ENCODE measurements around the gene FCHSD2. TPM values are rescaled to one million over a fixed set of nuclear protein-coding genes. Genes with fewer than 3 reads are reported as not detected.
A peak's percentile ranks its signal among the peaks of the same experiment; 100 is the strongest.
"Not testable (repeated sequence)": the region's sequence is repeated elsewhere in the genome, so short reads cannot be mapped to it uniquely, and the experiment has no call there.

FCHSD2 gene
- total RNA-seq, 2 experiments from 2014 or later, result 52.8 to 57.2 TPM

- ChIA-PET CTCF (no interaction called here), POLR2A (no interaction called here)
- Mint-ChIP-seq H3K4me3 (no peak overlapping the region), H3K4me1 (peaks cover 7% of the 10 kb centered on the region), H3K36me3 (ENCODE audit: low read depth) (peaks cover 23% of the 10 kb centered on the region), H3K9me3 (no peaks in the 10 kb centered on the region), H3K27me3 (no peaks in the 10 kb centered on the region), H3K27ac (peak overlapping the region; percentile 15)
- no peak for DNase-seq
Measured at GRCh38 chr11:73095613-73096012, 46.5 kb downstream of the FCHSD2 start.

- no peaks in the 10 kb centered on the region for H3K27me3 Mint-ChIP-seq
- H3K4me3 Mint-ChIP-seq, result no peak overlapping the region
- peaks cover 6% of the 10 kb centered on the region for H3K4me1 Mint-ChIP-seq
- no peak for DNase-seq
- POLR2A ChIA-PET, result no interaction called here
- no peak overlapping the region for H3K27ac Mint-ChIP-seq
- H3K9me3 Mint-ChIP-seq, result no peaks in the 10 kb centered on the region
- CTCF ChIA-PET, result interaction anchor here (0.7 to 1.6 kb wide), 2 partner anchors 20 to 43 kb away, joined by 3 to 4 read pairs; no protein-coding TSS in a partner anchor
- peaks cover 12% of the 10 kb centered on the region for H3K36me3 Mint-ChIP-seq (ENCODE audit: low read depth)
Measured at GRCh38 chr11:73091521-73092305, 50.4 kb downstream of the FCHSD2 start.

- H3K36me3 Mint-ChIP-seq (ENCODE audit: low read depth), result peaks cover 24% of the 10 kb centered on the region
- POLR2A ChIA-PET, result no interaction called here
Measured at GRCh38 chr11:73087730-73088129, 54.4 kb downstream of the FCHSD2 start.

GRCh38 chr11:73085189-73085875 is 56.8 kb downstream of the FCHSD2 start:
- H3K36me3 Mint-ChIP-seq (ENCODE audit: low read depth), result peaks cover 28% of the 10 kb centered on the region
- POLR2A ChIA-PET, result no interaction called here

More at GRCh38 chr11:73087730-73088129, 54.4 kb downstream of the FCHSD2 start:
- Mint-ChIP-seq H3K4me3 (no peak overlapping the region), H3K27ac (no peak overlapping the region), H3K9me3 (no peaks in the 10 kb centered on the region), H3K4me1 (peaks cover 9% of the 10 kb centered on the region), H3K27me3 (no peaks in the 10 kb centered on the region)
- CTCF ChIA-PET, result interaction anchor here (0.7 to 1.2 kb wide), 3 partner anchors 11 to 1129 kb away, joined by 3 read pairs; partner anchors contain the start of gene FCHSD2
- no peak for DNase-seq

GRCh38 chr11:73078631-73079030 is 63.5 kb downstream of the FCHSD2 start:
- peaks cover 48% of the 10 kb centered on the region for H3K36me3 Mint-ChIP-seq (ENCODE audit: low read depth)
- H3K27ac Mint-ChIP-seq, result no peak overlapping the region
- H3K4me1 Mint-ChIP-seq, result peaks cover 19% of the 10 kb centered on the region
- CTCF ChIA-PET, result no interaction called here
- POLR2A ChIA-PET, result no interaction called here
- peaks cover 2% of the 10 kb centered on the region for H3K9me3 Mint-ChIP-seq
- H3K4me3 Mint-ChIP-seq, result no peak overlapping the region
- DNase-seq, result no peak
- H3K27me3 Mint-ChIP-seq, result no peaks in the 10 kb centered on the region

More at GRCh38 chr11:73085189-73085875, 56.8 kb downstream of the FCHSD2 start:
- H3K4me3 Mint-ChIP-seq, result no peak overlapping the region
- CTCF ChIA-PET, result no interaction called here
- H3K27me3 Mint-ChIP-seq, result no peaks in the 10 kb centered on the region
- H3K4me1 Mint-ChIP-seq, result peaks cover 9% of the 10 kb centered on the region
- no peak overlapping the region for H3K27ac Mint-ChIP-seq
- DNase-seq, result no peak
- H3K9me3 Mint-ChIP-seq, result no peaks in the 10 kb centered on the region

- Mint-ChIP-seq H3K27me3 (no peaks in the 10 kb centered on the region), H3K4me1 (peaks cover 29% of the 10 kb centered on the region), H3K9me3 (peaks cover 2% of the 10 kb centered on the region), H3K4me3 (no peak overlapping the region), H3K36me3 (ENCODE audit: low read depth) (peaks cover 40% of the 10 kb centered on the region), H3K27ac (no peak overlapping the region)
- ChIA-PET POLR2A (no interaction called here), CTCF (interaction anchor here (0.6 to 1.0 kb wide), 2 partner anchors 20 to 103 kb away, joined by 3 read pairs; no protein-coding TSS in a partner anchor)
- DNase-seq, result no peak
Measured at GRCh38 chr11:73077454-73077853, 64.7 kb downstream of the FCHSD2 start.

- POLR2A ChIA-PET, result no interaction called here
- CTCF ChIA-PET, result no interaction called here
- Mint-ChIP-seq H3K27ac (no peak overlapping the region), H3K36me3 (ENCODE audit: low read depth) (peaks cover 32% of the 10 kb centered on the region), H3K27me3 (no peaks in the 10 kb centered on the region), H3K9me3 (peaks cover 2% of the 10 kb centered on the region), H3K4me1 (peaks cover 27% of the 10 kb centered on the region), H3K4me3 (no peak overlapping the region)
- DNase-seq, result no peak
Measured at GRCh38 chr11:73074319-73074718, 67.8 kb downstream of the FCHSD2 start.

GRCh38 chr11:73072935-73073481 is 69.1 kb downstream of the FCHSD2 start:
- Mint-ChIP-seq H3K27me3 (no peaks in the 10 kb centered on the region), H3K9me3 (no peaks in the 10 kb centered on the region), H3K27ac (peak overlapping the region; percentile 20), H3K4me3 (peak overlapping the region; percentile 7), H3K36me3 (ENCODE audit: low read depth) (peaks cover 23% of the 10 kb centered on the region), H3K4me1 (peaks cover 26% of the 10 kb centered on the region)
- DNase-seq, result peak; percentile 9
- CTCF ChIA-PET, result no interaction called here
- POLR2A ChIA-PET, result no interaction called here

GRCh38 chr11:73070653-73071052 is 71.5 kb downstream of the FCHSD2 start:
- Mint-ChIP-seq H3K4me1 (peaks cover 26% of the 10 kb centered on the region), H3K27ac (no peak overlapping the region), H3K4me3 (no peak overlapping the region), H3K27me3 (no peaks in the 10 kb centered on the region), H3K36me3 (ENCODE audit: low read depth) (peaks cover 16% of the 10 kb centered on the region), H3K9me3 (no peaks in the 10 kb centered on the region)
- CTCF ChIA-PET, result no interaction called here
- POLR2A ChIA-PET, result no interaction called here
- no peak for DNase-seq

- H3K27me3 Mint-ChIP-seq, H3K4me1 Mint-ChIP-seq, H3K27ac Mint-ChIP-seq, H3K4me3 Mint-ChIP-seq, H3K9me3 Mint-ChIP-seq, POLR2A ChIA-PET, DNase-seq: not testable (repeated sequence)
- CTCF ChIA-PET, result interaction anchor here (2.1 kb wide), 1 partner anchor 64 kb away, joined by 5 read pairs; no protein-coding TSS in a partner anchor
- H3K36me3 Mint-ChIP-seq (ENCODE audit: low read depth), result peaks cover 29% of the 10 kb centered on the region
Measured at GRCh38 chr11:73061857-73062424, 80.2 kb downstream of the FCHSD2 start.

- DNase-seq, H3K9me3 Mint-ChIP-seq, H3K27me3 Mint-ChIP-seq, H3K4me1 Mint-ChIP-seq, H3K4me3 Mint-ChIP-seq, POLR2A ChIA-PET, H3K27ac Mint-ChIP-seq: not testable (repeated sequence)
- peaks cover 26% of the 10 kb centered on the region for H3K36me3 Mint-ChIP-seq (ENCODE audit: low read depth)
- CTCF ChIA-PET, result interaction anchor here (2.1 kb wide), 1 partner anchor 64 kb away, joined by 5 read pairs; no protein-coding TSS in a partner anchor
Measured at GRCh38 chr11:73061434-73061833, 80.7 kb downstream of the FCHSD2 start.

- DNase-seq, result no peak
- Mint-ChIP-seq H3K4me1 (peaks cover 11% of the 10 kb centered on the region), H3K27ac (no peak overlapping the region), H3K9me3 (no peaks in the 10 kb centered on the region), H3K27me3 (no peaks in the 10 kb centered on the region), H3K36me3 (ENCODE audit: low read depth) (peaks cover 26% of the 10 kb centered on the region), H3K4me3 (no peak overlapping the region)
- ChIA-PET POLR2A (no interaction called here), CTCF (no interaction called here)
Measured at GRCh38 chr11:73059915-73060314, 82.2 kb downstream of the FCHSD2 start.

Data from activated CD4-positive, alpha-beta T cell treated with anti-CD3 and anti-CD28 coated beads, Interleukin-2, amount 10 ng/mL, durations not matched to agents 7 days and 5 days (primary cell).